Skeletal muscle tissue (tissue), 4 donors: ENCODE results near the gene ASIC1. TPM values are rescaled to one million over a fixed set of nuclear protein-coding genes. Genes with fewer than 3 reads are reported as not detected.

Source experiments
- H3K27ac ChIP-seq: one replicate; pipeline ENCODE4 v1.7.0; 2013; ENCODE audit warnings: mild to moderate bottlenecking, low read depth, low read length, inconsistent platforms
- H3K27me3 ChIP-seq, 3 donors: one replicate each; pipeline ENCODE4 v1.7.0; 2013; ENCODE audit warnings: low read length in 3 of 3; ENCODE audit not compliant: control insufficient read depth in 3 of 3, insufficient read depth in 3 of 3
- H3K36me3 ChIP-seq, 3 donors: one replicate each; pipeline ENCODE4 v1.7.0; 2013; ENCODE audit warnings: low read length in 3 of 3; ENCODE audit not compliant: control insufficient read depth in 3 of 3, insufficient read depth in 3 of 3
- H3K4me1 ChIP-seq, 3 donors: one replicate each; pipeline ENCODE4 v1.7.0; 2013; ENCODE audit warnings: low read length in 3 of 3, mild to moderate bottlenecking in 3 of 3; ENCODE audit not compliant: control insufficient read depth in 3 of 3, insufficient read depth in 3 of 3
- H3K4me3 ChIP-seq, 3 donors: one replicate each; pipeline ENCODE4 v1.7.0; 2013; ENCODE audit warnings: low read length in 3 of 3
- H3K9ac ChIP-seq, 3 donors: one replicate each; pipeline ENCODE4 v1.7.0; 2013; ENCODE audit warnings: low read length in 3 of 3, mild to moderate bottlenecking in 3 of 3, moderate library complexity in 2 of 3, low read depth in 1 of 3
- H3K9me3 ChIP-seq, 3 donors: one replicate each; pipeline ENCODE4 v1.7.0; 2013; ENCODE audit warnings: low read length in 3 of 3; ENCODE audit not compliant: control insufficient read depth in 3 of 3
- total RNA-seq: library from RNA; depleted of rRNA; stranded (reverse); fragments of >200 nt; gene quantifications from one replicate; pipeline ENCODE4 v1.2.3, GENCODE V29; 2014
- donor health status: Osteomylitis.

The ASIC1 gene
- total RNA-seq, 1 donor from 2014 or later, result 2.6 TPM

DNA sequence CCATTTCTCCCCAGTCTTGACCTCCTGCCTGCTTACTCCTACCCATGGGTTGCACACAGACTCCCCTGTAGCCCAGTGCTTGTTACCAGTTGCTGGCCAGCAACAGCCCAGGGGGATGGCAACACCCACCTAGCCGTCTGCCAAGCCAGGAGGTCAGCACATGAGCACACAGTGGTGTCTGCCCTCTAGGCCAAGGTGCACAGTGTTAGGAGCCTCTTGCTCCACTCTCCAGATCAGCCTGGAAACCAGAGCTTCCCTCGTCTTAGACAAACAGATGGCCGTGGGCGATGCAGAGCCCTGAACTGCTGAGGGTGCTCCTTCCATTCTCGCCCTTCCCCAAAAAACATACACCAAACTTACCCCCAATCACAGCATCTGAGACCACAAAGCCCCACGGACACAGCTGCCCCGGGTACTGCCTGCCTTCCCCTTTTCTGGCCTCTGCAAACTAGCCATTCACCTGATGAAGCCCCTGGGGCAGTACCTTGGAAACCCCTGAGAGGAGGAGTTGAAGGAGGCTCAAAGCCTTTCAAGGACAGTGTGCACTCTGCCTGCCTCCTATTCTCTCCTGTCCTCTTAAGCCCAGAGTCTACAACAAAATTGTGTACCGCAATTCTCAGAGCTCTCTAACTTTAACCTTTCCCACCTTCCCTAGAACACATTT, 45.4 kb downstream of the ASIC1 start:
- Histone ChIP-seq H3K4me1 (peaks cover 51 to 61% (median 55%) of the 10 kb centered on the region in 3 donors), H3K27me3 (no peaks in the 10 kb centered on the region), H3K9ac (peak overlapping the region in 2 of 3 donors; percentile 20 to 89), H3K27ac (peak overlapping the region; percentile 90), H3K4me3 (no peak overlapping the region), H3K9me3 (no peaks in the 10 kb centered on the region), H3K36me3 (peaks cover 42 to 51% (median 44%) of the 10 kb centered on the region in 3 donors)

GRCh38 chr12:50103351-50103750, 46.0 kb downstream of the ASIC1 start:
- Histone ChIP-seq H3K27me3 (no peaks in the 10 kb centered on the region), H3K27ac (peak overlapping the region; percentile 90), H3K36me3 (peaks cover 41 to 51% (median 44%) of the 10 kb centered on the region in 3 donors), H3K4me3 (peak overlapping the region in 2 of 3 donors; percentile 29 to 88), H3K9ac (peak overlapping the region in 2 of 3 donors; percentile 84 to 89), H3K4me1 (peaks cover 57 to 67% (median 61%) of the 10 kb centered on the region in 3 donors), H3K9me3 (no peaks in the 10 kb centered on the region)

DNA sequence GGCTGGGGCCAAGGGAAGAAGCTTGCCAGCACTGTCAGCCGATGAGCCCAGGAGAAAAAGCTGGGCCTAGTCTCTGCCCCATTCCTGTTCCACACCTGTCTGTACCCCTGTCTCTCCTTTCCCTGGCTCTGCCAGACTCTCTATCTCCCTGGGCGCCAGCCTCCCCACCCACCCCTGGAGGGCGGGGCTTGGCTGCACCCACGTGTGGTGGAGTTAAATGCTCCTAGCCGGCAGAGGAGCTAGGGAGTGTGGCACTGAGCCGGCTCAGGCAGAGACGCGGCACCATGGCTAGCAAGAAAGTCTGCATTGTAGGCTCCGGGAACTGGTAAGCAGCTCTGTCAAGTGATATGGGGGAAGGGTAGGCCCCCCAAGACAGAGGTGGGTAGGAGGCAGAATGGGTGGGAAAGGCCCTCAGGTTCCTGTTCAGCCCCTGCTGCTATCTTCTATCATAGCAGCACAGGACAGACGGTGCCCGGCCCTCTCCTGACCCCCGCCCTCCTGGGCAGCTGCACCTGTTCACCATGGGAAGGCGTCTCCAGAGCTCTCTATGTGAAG, 46.4 kb downstream of the ASIC1 start, which contains the start of gene GPD1:
TSS of gene GPD1 (plus strand) at position 242 of the 555 bp plus-strand sequence. CDS start at position 285, 43 bp downstream.
- peak within 1 kb of the TSS; percentile 90 for H3K27ac ChIP-seq
- no peaks in the 10 kb centered on the region for H3K9me3 ChIP-seq
- peak within 1 kb of the TSS; percentile 86 to 94 (median 88) for H3K4me3 ChIP-seq
- H3K27me3 ChIP-seq, result no peaks in the 10 kb centered on the region
- peaks cover 61 to 71% (median 66%) of the 10 kb centered on the region in 3 donors for H3K4me1 ChIP-seq
- peaks cover 39 to 49% (median 40%) of the 10 kb centered on the region in 3 donors for H3K36me3 ChIP-seq
- H3K9ac ChIP-seq, result peak within 1 kb of the TSS; percentile 84 to 95 (median 89)

DNA sequence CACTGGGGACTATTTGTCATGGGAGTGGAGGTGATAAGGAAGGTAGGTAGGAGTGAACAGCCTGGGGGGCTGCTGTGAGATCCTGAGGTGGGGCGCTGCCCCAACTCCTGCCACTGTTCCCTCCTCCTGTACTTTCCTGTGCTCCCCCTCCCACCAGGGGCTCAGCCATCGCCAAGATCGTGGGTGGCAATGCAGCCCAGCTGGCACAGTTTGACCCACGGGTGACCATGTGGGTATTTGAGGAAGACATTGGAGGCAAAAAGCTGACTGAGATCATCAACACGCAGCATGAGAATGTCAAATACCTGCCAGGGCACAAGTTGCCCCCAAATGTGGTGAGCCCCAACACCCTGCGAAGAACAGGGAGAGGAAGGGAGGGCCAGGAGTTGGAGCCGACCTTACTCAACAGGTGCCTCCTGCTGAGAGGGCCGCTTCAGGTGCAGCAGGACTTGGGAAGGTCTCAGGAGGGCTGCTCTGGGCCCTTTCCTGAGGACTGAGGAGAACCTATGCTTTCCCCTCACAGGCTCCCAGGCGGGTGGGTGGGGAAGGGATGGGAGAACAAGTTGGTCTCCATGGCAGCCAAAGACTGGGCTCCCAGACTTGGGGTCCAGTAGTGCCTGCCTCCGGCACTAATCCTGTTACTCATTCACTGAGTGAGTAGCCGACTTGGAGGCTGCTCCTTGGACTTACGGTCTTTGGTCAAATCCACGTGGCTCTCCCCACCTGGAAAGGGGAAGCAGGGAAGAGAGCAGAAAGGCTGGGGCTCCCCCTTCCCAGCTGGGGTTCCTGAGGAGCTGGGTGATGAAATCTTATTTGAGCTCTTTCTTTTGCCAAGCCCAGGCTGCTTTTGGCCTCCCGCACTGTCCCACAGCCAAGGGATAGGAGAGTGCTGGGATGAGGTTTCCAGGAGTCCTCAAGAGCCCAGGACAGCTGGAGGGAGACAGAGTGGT, 47.3 kb downstream of the ASIC1 start:
- Histone ChIP-seq H3K4me1 (peaks cover 69 to 79% (median 74%) of the 10 kb centered on the region in 3 donors), H3K4me3 (peak overlapping the region; percentile 86 to 94 (median 88)), H3K9me3 (no peaks in the 10 kb centered on the region), H3K27ac (peak overlapping the region; percentile 90), H3K27me3 (no peaks in the 10 kb centered on the region), H3K9ac (peak overlapping the region; percentile 84 to 95 (median 89)), H3K36me3 (peaks cover 31 to 44% (median 35%) of the 10 kb centered on the region in 3 donors)

DNA sequence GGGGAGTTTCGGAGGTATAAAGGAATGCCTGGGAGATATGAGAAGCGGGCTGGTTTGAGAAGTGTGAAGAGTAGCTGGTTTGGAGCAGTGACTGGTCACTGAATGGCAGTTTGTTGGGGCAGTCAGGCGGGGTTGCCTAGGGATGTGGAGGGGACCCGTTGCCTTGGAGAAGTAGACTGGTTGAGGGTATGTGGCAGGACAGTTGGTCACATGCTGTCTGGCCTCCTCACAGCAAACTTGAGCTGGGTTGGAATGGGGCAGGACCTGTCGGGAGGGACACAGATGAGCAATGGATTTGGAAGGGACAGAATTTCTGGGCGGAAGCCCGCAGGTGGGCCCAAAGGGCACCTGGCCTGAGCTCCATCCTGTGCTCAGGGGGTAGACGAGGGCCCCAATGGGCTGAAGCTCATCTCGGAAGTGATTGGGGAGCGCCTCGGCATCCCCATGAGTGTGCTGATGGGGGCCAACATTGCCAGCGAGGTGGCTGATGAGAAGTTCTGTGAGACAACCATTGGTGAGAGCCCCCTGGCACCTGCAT, 48.6 kb downstream of the ASIC1 start:
- H3K27me3 ChIP-seq, result no peaks in the 10 kb centered on the region
- H3K9me3 ChIP-seq, result no peaks in the 10 kb centered on the region
- H3K27ac ChIP-seq, result peak overlapping the region; percentile 90
- peaks cover 81 to 91% (median 87%) of the 10 kb centered on the region in 3 donors for H3K4me1 ChIP-seq
- peak overlapping the region; percentile 86 to 94 (median 88) for H3K4me3 ChIP-seq
- H3K36me3 ChIP-seq, result peaks cover 21 to 32% (median 29%) of the 10 kb centered on the region in 3 donors
- peak overlapping the region; percentile 83 to 89 (median 84) for H3K9ac ChIP-seq

- Histone ChIP-seq H3K4me3 (peak overlapping the region; percentile 45 to 88 (median 86)), H3K27ac (no peak overlapping the region), H3K4me1 (peaks cover 84 to 93% (median 90%) of the 10 kb centered on the region in 3 donors)
Measured at GRCh38 chr12:50106907-50107306, 49.5 kb downstream of the ASIC1 start.

GRCh38 chr12:50107416-50108268, 50.2 kb downstream of the ASIC1 start:
- Histone ChIP-seq H3K36me3 (peaks cover 18 to 32% (median 26%) of the 10 kb centered on the region in 3 donors), H3K27me3 (no peaks in the 10 kb centered on the region), H3K4me1 (peaks cover 76 to 93% (median 89%) of the 10 kb centered on the region in 3 donors), H3K4me3 (peak overlapping the region in 1 of 3 donors; percentile 4), H3K9me3 (no peaks in the 10 kb centered on the region), H3K27ac (peak overlapping the region; percentile 25), H3K9ac (peak overlapping the region in 1 of 3 donors; percentile 89)

More at GRCh38 chr12:50106907-50107306, 49.5 kb downstream of the ASIC1 start:
- Histone ChIP-seq H3K9ac (peak overlapping the region in 2 of 3 donors; percentile 10 to 89), H3K9me3 (no peaks in the 10 kb centered on the region), H3K27me3 (no peaks in the 10 kb centered on the region), H3K36me3 (peaks cover 18 to 29% (median 26%) of the 10 kb centered on the region in 3 donors)

DNA sequence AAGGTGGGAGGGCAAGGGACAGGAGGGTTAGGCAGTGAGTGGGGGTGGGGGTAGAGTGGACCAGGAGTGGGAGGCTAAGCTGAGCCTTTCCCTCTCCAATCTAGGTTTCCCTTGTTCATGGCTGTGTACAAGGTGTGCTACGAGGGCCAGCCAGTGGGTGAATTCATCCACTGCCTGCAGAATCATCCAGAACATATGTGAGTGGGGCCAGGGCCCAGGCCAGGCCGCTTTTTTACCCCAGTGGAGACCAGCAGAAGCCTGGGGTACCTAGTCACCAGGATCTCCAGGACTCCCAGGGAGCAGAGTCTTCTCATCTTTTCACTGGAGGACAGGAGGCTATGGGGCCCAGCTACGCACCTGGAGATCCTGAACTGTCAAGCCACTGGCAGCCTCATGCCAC, 51.9 kb downstream of the ASIC1 start:
- Histone ChIP-seq H3K4me3 (peak overlapping the region; percentile 34 to 60 (median 48)), H3K27me3 (no peaks in the 10 kb centered on the region), H3K9me3 (no peaks in the 10 kb centered on the region), H3K4me1 (peaks cover 66 to 87% (median 84%) of the 10 kb centered on the region in 3 donors), H3K36me3 (peaks cover 18 to 32% (median 26%) of the 10 kb centered on the region in 3 donors), H3K9ac (peak overlapping the region; percentile 59 to 88 (median 64)), H3K27ac (peak overlapping the region; percentile 100)
